ENCODE results near the gene TRABD2B.

TRABD2B gene

GRCh38 chr1:47828978-47829377, 168.2 kb downstream of the TRABD2B start:
- TF ChIP-seq TAF1 (IDR thresholded peaks at IDR 0.05; ENCODE audit: borderline replicate concordance, insufficient read depth, low read length) (no peak), REST (IDR thresholded peaks at IDR 0.05; ENCODE audit: insufficient read depth in 1 of 2, low read depth in 2 of 2, low read length in 2 of 2) (no peak), FOXP2 (optimal IDR thresholded peaks at IDR 0.05; ENCODE audit: borderline replicate concordance, extremely low read depth, extremely low read length, insufficient read depth) (no peak), SIN3A (IDR thresholded peaks at IDR 0.05; ENCODE audit: borderline replicate concordance, insufficient read depth, low read length) (no peak), POLR2AphosphoS5 (IDR thresholded peaks at IDR 0.05; ENCODE audit: low read depth, low read length) (no peak)

- TF ChIP-seq FOXP2 (optimal IDR thresholded peaks at IDR 0.05; ENCODE audit: borderline replicate concordance, extremely low read depth, extremely low read length, insufficient read depth): no peak
- no peak for TF ChIP-seq TAF1 (IDR thresholded peaks at IDR 0.05; ENCODE audit: borderline replicate concordance, insufficient read depth, low read length)
- TF ChIP-seq POLR2AphosphoS5 (IDR thresholded peaks at IDR 0.05; ENCODE audit: low read depth, low read length): no peak
- TF ChIP-seq SIN3A (IDR thresholded peaks at IDR 0.05; ENCODE audit: borderline replicate concordance, insufficient read depth, low read length): no peak
- TF ChIP-seq REST (IDR thresholded peaks at IDR 0.05; ENCODE audit: insufficient read depth in 1 of 2, low read depth in 2 of 2, low read length in 2 of 2): no peak
These were observed 170.1 kb downstream of the TRABD2B start for GRCh38 chr1:47827109-47827508.

GRCh38 chr1:47824716-47825115, 172.5 kb downstream of the TRABD2B start:
- no peak for TF ChIP-seq REST (IDR thresholded peaks at IDR 0.05; ENCODE audit: insufficient read depth in 1 of 2, low read depth in 2 of 2, low read length in 2 of 2)
- no peak for TF ChIP-seq FOXP2 (optimal IDR thresholded peaks at IDR 0.05; ENCODE audit: borderline replicate concordance, extremely low read depth, extremely low read length, insufficient read depth)
- no peak for TF ChIP-seq TAF1 (IDR thresholded peaks at IDR 0.05; ENCODE audit: borderline replicate concordance, insufficient read depth, low read length)
- TF ChIP-seq SIN3A (IDR thresholded peaks at IDR 0.05; ENCODE audit: borderline replicate concordance, insufficient read depth, low read length): no peak
- no peak for TF ChIP-seq POLR2AphosphoS5 (IDR thresholded peaks at IDR 0.05; ENCODE audit: low read depth, low read length)

- TF ChIP-seq TAF1 (IDR thresholded peaks at IDR 0.05; ENCODE audit: borderline replicate concordance, insufficient read depth, low read length): no peak
- TF ChIP-seq FOXP2 (optimal IDR thresholded peaks at IDR 0.05; ENCODE audit: borderline replicate concordance, extremely low read depth, extremely low read length, insufficient read depth): no peak
- no peak for TF ChIP-seq SIN3A (IDR thresholded peaks at IDR 0.05; ENCODE audit: borderline replicate concordance, insufficient read depth, low read length)
- no peak for TF ChIP-seq POLR2AphosphoS5 (IDR thresholded peaks at IDR 0.05; ENCODE audit: low read depth, low read length)
- no peak for TF ChIP-seq REST (IDR thresholded peaks at IDR 0.05; ENCODE audit: insufficient read depth in 1 of 2, low read depth in 2 of 2, low read length in 2 of 2)
These were observed 172.9 kb downstream of the TRABD2B start for GRCh38 chr1:47824297-47824696.

Data from PFSK-1 (cell line).